ENCODE measurements around the gene TEX29. TPM values are rescaled to one million over a fixed set of nuclear protein-coding genes. Genes with fewer than 3 reads are reported as not detected.

TEX29 gene
- total RNA-seq, 4 donors from 2014 or later, result 1.1 to 3.4 TPM; not detected in 2

GRCh38 chr13:111382411-111382810, 62.0 kb downstream of the TEX29 start:
- Histone ChIP-seq H3K4me1 (no peaks in the 10 kb centered on the region), H3K27me3 (no peaks in the 10 kb centered on the region), H3K4me3 (no peak overlapping the region), H3K9me3 (no peaks in the 10 kb centered on the region), H3K36me3 (no peaks in the 10 kb centered on the region), H3K27ac (no peak overlapping the region)
- DNase-seq, result no peak
- intact Hi-C loops (cut with DNase I; ENCODE audit: low total_unique reads) (no loop called here), in situ Hi-C loops (cut with MboI; ENCODE audit: low sequenced_read_pairs in 4 of 4) (no loop called here)
- no peak for ATAC-seq
- TF ChIP-seq CTCF (IDR thresholded peaks at IDR 0.05 in 4 of 5, conservative IDR thresholded peaks at IDR 0.05 in 1 of 5), result no peak
- no peak for TF ChIP-seq POLR2A (IDR thresholded peaks at IDR 0.05)

- no peak for TF ChIP-seq CTCF (IDR thresholded peaks at IDR 0.05 in 4 of 5, conservative IDR thresholded peaks at IDR 0.05 in 1 of 5)
- no peak for TF ChIP-seq POLR2A (IDR thresholded peaks at IDR 0.05)
- intact Hi-C loops (cut with DNase I; ENCODE audit: low total_unique reads), result no loop called here
- Histone ChIP-seq H3K27ac (no peak overlapping the region), H3K4me1 (no peaks in the 10 kb centered on the region), H3K4me3 (no peak overlapping the region), H3K9me3 (no peaks in the 10 kb centered on the region), H3K36me3 (no peaks in the 10 kb centered on the region), H3K27me3 (no peaks in the 10 kb centered on the region)
- in situ Hi-C loops (cut with MboI; ENCODE audit: low sequenced_read_pairs in 4 of 4), result no loop called here
- DNase-seq, result no peak
- no peak for ATAC-seq
These were observed 62.4 kb downstream of the TEX29 start for GRCh38 chr13:111382877-111383276.

- no peak for DNase-seq
- TF ChIP-seq POLR2A (IDR thresholded peaks at IDR 0.05), result no peak
- no peak for TF ChIP-seq CTCF (IDR thresholded peaks at IDR 0.05 in 4 of 5, conservative IDR thresholded peaks at IDR 0.05 in 1 of 5)
- no peaks in the 10 kb centered on the region for H3K27me3 ChIP-seq
- H3K4me1 ChIP-seq, result no peaks in the 10 kb centered on the region
- intact Hi-C loops (cut with DNase I; ENCODE audit: low total_unique reads), result no loop called here
- no peak for ATAC-seq
- no peaks in the 10 kb centered on the region for H3K36me3 ChIP-seq
- no peaks in the 10 kb centered on the region for H3K9me3 ChIP-seq
- no peak overlapping the region for H3K4me3 ChIP-seq
- in situ Hi-C loops (cut with MboI; ENCODE audit: low sequenced_read_pairs in 4 of 4), result no loop called here
- H3K27ac ChIP-seq, result no peak overlapping the region
These were observed 63.4 kb downstream of the TEX29 start for GRCh38 chr13:111383591-111384440.

- H3K4me3 ChIP-seq, result no peak overlapping the region
- no peaks in the 10 kb centered on the region for H3K27me3 ChIP-seq
- ATAC-seq (no peak), DNase-seq (no peak)
- H3K4me1 ChIP-seq, result no peaks in the 10 kb centered on the region
- no peak for TF ChIP-seq POLR2A (IDR thresholded peaks at IDR 0.05)
- TF ChIP-seq CTCF (IDR thresholded peaks at IDR 0.05 in 4 of 5, conservative IDR thresholded peaks at IDR 0.05 in 1 of 5), result no peak
- no peaks in the 10 kb centered on the region for H3K36me3 ChIP-seq
- no peaks in the 10 kb centered on the region for H3K9me3 ChIP-seq
- H3K27ac ChIP-seq, result no peak overlapping the region
- intact Hi-C loops (cut with DNase I; ENCODE audit: low total_unique reads) (no loop called here), in situ Hi-C loops (cut with MboI; ENCODE audit: low sequenced_read_pairs in 4 of 4) (no loop called here)
These were observed 64.2 kb downstream of the TEX29 start for GRCh38 chr13:111384441-111385182.

Measured in gastrocnemius medialis (tissue), 4 donors.